Upper lobe of left lung (tissue), 6 donors: ENCODE measurements around the gene HOXC6. TPM values are rescaled to one million over a fixed set of nuclear protein-coding genes. Genes with fewer than 3 reads are reported as not detected.

Experiments
- ATAC-seq, 2 donors: fragments of 200-7000 bp; cut with Tn5 transposase; one replicate each; pipeline ENCODE4 v1.9.1; 2022; ENCODE audit warnings: mild to moderate bottlenecking in 2 of 2, moderate library complexity in 2 of 2; ENCODE audit not compliant: low FRiP score in 2 of 2
- DNase-seq, 2 donors: peaks; one replicate each; pipeline ENCODE4 v3.0.0-alpha.2; 2019 to 2020
- H3K27ac ChIP-seq, 4 donors: fragments of 200-600 bp; sonication (generic); one replicate each; pipeline ENCODE4 v1.5.1; 2016 to 2019
- H3K27me3 ChIP-seq, 4 donors: fragments of 200-600 bp; sonication (generic); one replicate each; pipeline ENCODE4 v1.5.1; 2017 to 2019
- H3K36me3 ChIP-seq, 4 donors: fragments of 200-600 bp; sonication (generic); one replicate each; pipeline ENCODE4 v1.5.1; 2016 to 2019
- H3K4me1 ChIP-seq, 4 donors: fragments of 200-600 bp; sonication (generic); one replicate each; pipeline ENCODE4 v1.5.1; 2018 to 2019
- H3K4me3 ChIP-seq, 4 donors: fragments of 200-600 bp; sonication (generic); one replicate each; pipeline ENCODE4 v1.5.1; 2017 to 2019; ENCODE audit warnings: mild to moderate bottlenecking in 2 of 4, moderate library complexity in 1 of 4
- H3K9me3 ChIP-seq, 4 donors: fragments of 200-600 bp; sonication (generic); one replicate each; pipeline ENCODE4 v1.5.1; 2018 to 2019
- EP300 ChIP-seq, 4 donors: sonication (generic); formaldehyde crosslinking; IDR thresholded peaks; one replicate each; pipeline ENCODE4 v1.5.1; 2017; ENCODE audit warnings: antibody characterized with exemption in 4 of 4, control low read depth in 2 of 4
- POLR2A ChIP-seq, 4 donors: fragments of 450-650 bp; IDR thresholded peaks; one replicate each; pipeline ENCODE4 v1.5.1; 2016 to 2017; ENCODE audit warnings: antibody characterized with exemption in 4 of 4, mild to moderate bottlenecking in 2 of 4
- POLR2AphosphoS5 ChIP-seq, 2 donors: sonication (generic); formaldehyde crosslinking; IDR thresholded peaks; one replicate each; pipeline ENCODE4 v1.5.1; 2017; ENCODE audit warnings: antibody characterized with exemption in 2 of 2
- WGBS, 2 donors: methylation state at CpG; one replicate each; pipeline ENCODE4 v1.1.5; 2017 to 2018; 5-methylcytosine and 5-hydroxymethylcytosine counted together
- total RNA-seq, 6 donors: library from RNA; depleted of rRNA in 4 of 6; stranded (reverse); fragments of >200 nt in 4 of 6; gene quantifications; one replicate each; pipeline versions ENCODE4 v1.1.0 to v1.2.1, GENCODE V29; 2016 to 2021
- TF ChIP-seq, protein P1 (sequence below), 6 experiments: fragments of 450-650 bp in 4 of 6; fragments of 200-600 bp in 2 of 6; sonication (generic) in 2 of 6; IDR thresholded peaks; one replicate each; pipeline ENCODE4 v1.5.1; 2016 to 2019; ENCODE audit warnings: antibody characterized with exemption in 6 of 6
- donor health status: DM: no; HTN: no; CAD: no; lungs with moderate emphysema.
- donor health status: DM: no; HTN: yes; CAD: no; lungs with severe emphysema.

The HOXC6 gene
- total RNA-seq, 6 donors from 2014 or later, result 0.40 to 0.92 TPM; not detected in 4

DNA sequence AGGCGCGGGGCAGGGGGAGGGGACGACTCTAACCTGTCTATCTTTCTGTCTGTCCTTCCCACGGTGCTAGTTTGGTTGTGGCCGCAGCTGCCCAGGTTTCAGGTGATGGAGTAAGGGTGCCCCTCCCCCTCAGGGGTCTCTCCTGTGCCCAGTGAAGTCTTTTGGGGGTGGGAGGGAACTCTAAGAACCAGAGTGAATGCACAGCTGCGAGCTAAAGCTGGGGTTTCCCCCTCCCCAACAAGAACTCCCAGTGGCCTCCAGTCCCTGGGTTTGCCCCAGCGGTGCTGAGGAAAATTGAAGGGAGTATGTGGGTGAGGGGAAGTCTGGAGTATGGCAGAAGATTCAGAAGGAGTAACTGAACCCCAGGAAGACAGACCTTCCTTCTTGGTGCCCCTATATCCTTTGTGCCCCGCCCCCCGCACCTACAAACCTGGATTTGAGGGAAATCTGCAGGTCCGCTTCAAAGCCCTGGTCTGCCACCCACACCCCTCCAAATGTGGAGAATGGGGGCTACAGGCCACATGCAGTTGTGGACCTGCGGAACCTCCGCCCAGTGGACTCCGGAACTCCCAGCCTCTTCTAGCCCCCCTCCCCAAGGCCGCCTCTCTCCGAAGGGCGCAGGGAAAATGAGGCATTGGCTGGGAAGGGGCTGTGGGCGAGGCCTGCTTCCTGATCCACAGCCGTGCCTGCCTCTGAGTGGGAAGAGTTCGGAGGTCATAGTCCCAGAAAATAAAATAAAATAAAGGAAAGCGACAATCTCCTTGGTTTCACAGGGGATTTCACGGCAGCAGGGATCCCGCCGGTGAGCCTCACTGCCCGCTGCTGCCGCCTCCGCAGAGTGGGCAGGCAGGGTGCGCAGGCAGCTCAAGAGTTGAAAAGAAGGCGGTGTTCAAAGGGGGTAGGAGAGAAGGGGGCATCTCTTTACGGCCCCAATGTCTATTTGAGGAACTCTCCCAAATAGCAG lies 31.7 kb upstream of the HOXC6 start:
- peaks cover 28 to 48% (median 39%) of the 10 kb centered on the region in 4 donors for H3K4me1 ChIP-seq
- no peak overlapping the region for H3K27ac ChIP-seq
- H3K4me3 ChIP-seq, result peak overlapping the region; percentile 16 to 62 (median 46)
- DNase-seq (peak in 1 of 2 donors; percentile 35), ATAC-seq (no peak)
- peaks cover 3 to 95% (median 62%) of the 10 kb centered on the region in 4 donors for H3K27me3 ChIP-seq
- no peaks in the 10 kb centered on the region for H3K36me3 ChIP-seq
- 35 to 39% methylated on average over 29 of the region's 29 CpGs for WGBS, 2 donors
- H3K9me3 ChIP-seq, result no peaks in the 10 kb centered on the region
- no peak for TF ChIP-seq POLR2AphosphoS5 (IDR thresholded peaks at IDR 0.05)
- no peak for TF ChIP-seq EP300 (IDR thresholded peaks at IDR 0.05)
- TF ChIP-seq POLR2A (IDR thresholded peaks at IDR 0.05), result no peak
- TF ChIP-seq, protein P1, sequence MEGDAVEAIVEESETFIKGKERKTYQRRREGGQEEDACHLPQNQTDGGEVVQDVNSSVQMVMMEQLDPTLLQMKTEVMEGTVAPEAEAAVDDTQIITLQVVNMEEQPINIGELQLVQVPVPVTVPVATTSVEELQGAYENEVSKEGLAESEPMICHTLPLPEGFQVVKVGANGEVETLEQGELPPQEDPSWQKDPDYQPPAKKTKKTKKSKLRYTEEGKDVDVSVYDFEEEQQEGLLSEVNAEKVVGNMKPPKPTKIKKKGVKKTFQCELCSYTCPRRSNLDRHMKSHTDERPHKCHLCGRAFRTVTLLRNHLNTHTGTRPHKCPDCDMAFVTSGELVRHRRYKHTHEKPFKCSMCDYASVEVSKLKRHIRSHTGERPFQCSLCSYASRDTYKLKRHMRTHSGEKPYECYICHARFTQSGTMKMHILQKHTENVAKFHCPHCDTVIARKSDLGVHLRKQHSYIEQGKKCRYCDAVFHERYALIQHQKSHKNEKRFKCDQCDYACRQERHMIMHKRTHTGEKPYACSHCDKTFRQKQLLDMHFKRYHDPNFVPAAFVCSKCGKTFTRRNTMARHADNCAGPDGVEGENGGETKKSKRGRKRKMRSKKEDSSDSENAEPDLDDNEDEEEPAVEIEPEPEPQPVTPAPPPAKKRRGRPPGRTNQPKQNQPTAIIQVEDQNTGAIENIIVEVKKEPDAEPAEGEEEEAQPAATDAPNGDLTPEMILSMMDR (IDR thresholded peaks at IDR 0.05), result no peak

DNA sequence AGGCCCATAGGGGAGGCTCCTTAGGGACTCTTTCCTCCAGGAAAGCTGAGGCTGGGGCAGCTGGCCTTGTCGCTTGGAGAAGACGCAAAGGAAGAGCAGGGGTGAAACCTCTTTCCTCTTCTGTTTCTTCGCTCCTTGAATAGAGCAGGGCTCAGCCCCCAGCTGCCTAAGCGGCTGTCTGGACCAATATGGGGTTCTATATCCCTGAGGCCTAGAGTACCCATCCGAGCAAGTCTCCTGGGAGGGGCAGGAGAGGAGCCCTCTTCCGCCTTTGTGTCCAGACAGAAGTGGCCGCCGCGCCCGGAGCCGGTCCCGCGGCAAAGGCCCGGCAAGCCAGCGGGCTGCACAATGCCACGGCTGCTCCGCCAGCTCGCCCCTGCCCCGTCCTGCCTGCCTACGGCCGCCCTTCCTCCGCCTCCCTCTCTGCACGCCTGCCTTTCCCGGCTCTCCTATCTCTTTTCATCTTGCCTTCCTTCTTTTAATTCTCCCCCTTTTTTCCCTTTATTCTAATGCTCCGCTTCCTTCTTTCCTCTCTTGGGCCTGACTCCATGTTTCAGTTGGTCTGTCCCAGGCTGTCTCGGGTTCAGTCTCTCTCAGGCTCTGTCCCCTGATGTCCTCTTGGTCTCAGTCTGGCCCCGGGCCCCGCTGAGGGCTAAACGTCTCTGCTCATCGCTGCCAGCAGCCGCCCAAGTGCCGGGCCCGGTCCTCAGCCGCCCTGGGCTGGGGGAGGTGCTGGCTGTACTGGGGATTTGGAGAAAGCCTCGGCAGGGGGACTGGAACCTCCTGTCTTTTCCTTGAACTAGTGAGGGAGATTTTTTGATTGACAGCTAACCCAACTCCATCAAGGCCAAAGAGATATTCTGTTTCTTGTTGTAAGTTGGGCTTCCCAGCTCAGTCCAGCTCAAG lies 30.8 kb upstream of the HOXC6 start:
- WGBS, 2 donors, result 16% methylated on average over 33 to 35 of the region's 35 CpGs
- TF ChIP-seq, protein P1 (IDR thresholded peaks at IDR 0.05), result no peak
- no peak for TF ChIP-seq EP300 (IDR thresholded peaks at IDR 0.05)
- TF ChIP-seq POLR2A (IDR thresholded peaks at IDR 0.05), result no peak
- no peak for TF ChIP-seq POLR2AphosphoS5 (IDR thresholded peaks at IDR 0.05)
- H3K27me3 ChIP-seq, result peaks cover 3 to 96% (median 62%) of the 10 kb centered on the region in 4 donors
- no peaks in the 10 kb centered on the region for H3K9me3 ChIP-seq
- no peaks in the 10 kb centered on the region for H3K36me3 ChIP-seq
- DNase-seq, result peak in 1 of 2 donors; percentile 82
- no peak for ATAC-seq
- H3K27ac ChIP-seq, result no peak overlapping the region
- H3K4me3 ChIP-seq, result no peak overlapping the region
- peaks cover 28 to 48% (median 39%) of the 10 kb centered on the region in 4 donors for H3K4me1 ChIP-seq

DNA sequence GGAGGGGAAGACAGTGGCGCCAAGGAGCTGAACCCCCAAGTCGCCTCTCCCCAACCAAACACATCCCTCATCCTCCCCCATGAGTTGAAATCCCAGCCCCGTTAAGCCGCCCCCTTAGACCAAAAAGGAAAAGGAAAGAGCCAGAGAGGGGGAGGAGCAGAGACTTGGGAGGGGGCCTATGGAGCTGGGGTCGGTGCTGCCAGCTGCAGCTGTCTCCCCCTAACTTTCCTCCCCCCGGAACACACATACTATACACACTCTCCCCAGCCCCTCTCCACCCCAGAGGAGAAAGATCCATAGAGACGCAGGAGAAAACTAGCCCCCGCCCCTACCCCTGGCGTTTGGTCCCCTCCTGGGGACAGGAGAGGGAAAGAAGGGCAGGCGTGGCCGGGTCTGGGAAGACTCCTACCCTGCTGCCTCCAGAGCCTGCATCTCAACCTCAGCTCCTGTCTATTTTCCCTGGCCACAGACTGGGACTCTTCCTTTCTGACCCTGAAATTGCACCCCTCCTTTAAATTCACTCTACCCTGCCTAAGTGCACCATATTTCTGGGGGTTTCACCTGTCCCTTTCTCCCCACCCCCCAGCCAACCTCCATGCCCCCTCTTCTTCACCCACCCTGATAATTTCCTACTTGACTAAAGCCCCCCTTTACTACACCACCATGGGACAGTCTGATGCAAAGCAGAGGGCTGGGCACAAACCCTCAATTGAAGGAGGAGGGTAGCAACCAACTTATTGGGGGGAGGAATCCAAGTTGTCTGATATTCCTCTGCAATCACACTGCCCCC lies 29.9 kb upstream of the HOXC6 start:
- no peak for DNase-seq
- Histone ChIP-seq H3K27me3 (peaks cover 3 to 100% (median 63%) of the 10 kb centered on the region in 4 donors), H3K4me1 (peaks cover 28 to 48% (median 39%) of the 10 kb centered on the region in 4 donors), H3K4me3 (no peak overlapping the region), H3K36me3 (no peaks in the 10 kb centered on the region), H3K27ac (no peak overlapping the region), H3K9me3 (no peaks in the 10 kb centered on the region)
- TF ChIP-seq, protein P1 (IDR thresholded peaks at IDR 0.05), result no peak
- TF ChIP-seq POLR2AphosphoS5 (IDR thresholded peaks at IDR 0.05) (no peak), EP300 (IDR thresholded peaks at IDR 0.05) (no peak), POLR2A (IDR thresholded peaks at IDR 0.05) (no peak)
- no peak for ATAC-seq
- whole genome bisulfite sequencing, 2 donors, result 6 to 15% methylated on average over 7 to 11 of the region's 11 CpGs

DNA sequence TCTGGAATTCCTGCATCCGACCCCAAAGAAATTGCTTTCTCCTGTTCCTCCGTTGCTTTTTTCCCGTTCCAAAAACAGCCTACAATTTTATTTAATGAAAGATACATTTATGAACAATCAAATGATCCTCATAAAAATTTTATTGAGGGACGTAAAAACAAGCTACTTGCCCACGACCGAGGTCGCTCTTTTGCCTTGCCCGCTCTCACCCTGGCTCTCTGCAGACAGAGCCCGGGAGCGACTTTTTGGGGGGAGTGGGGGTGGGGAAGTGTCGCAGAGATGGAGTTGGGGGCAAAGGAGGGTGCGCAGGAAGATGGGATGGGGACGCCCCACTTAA lies 29.4 kb upstream of the HOXC6 start:
- H3K9me3 ChIP-seq, result no peaks in the 10 kb centered on the region
- no peak overlapping the region for H3K4me3 ChIP-seq
- DNase-seq, result no peak
- no peak overlapping the region for H3K27ac ChIP-seq
- H3K27me3 ChIP-seq, result peaks cover 3 to 100% (median 63%) of the 10 kb centered on the region in 4 donors
- H3K36me3 ChIP-seq, result no peaks in the 10 kb centered on the region
- no peak for ATAC-seq
- no peak for TF ChIP-seq POLR2A (IDR thresholded peaks at IDR 0.05)
- no peak for TF ChIP-seq EP300 (IDR thresholded peaks at IDR 0.05)
- TF ChIP-seq POLR2AphosphoS5 (IDR thresholded peaks at IDR 0.05), result no peak
- TF ChIP-seq, protein P1 (IDR thresholded peaks at IDR 0.05), result no peak
- H3K4me1 ChIP-seq, result peaks cover 28 to 48% (median 39%) of the 10 kb centered on the region in 4 donors
- 12 to 14% methylated on average over 13 of the region's 13 CpGs for WGBS, 2 donors
